Measurements from ENCODE around the gene TOLLIP.

Gene TOLLIP

GRCh38 chr11:1229471-1230120 lies 79.8 kb downstream of the TOLLIP start:
- DNase-seq, result no peak

DNA sequence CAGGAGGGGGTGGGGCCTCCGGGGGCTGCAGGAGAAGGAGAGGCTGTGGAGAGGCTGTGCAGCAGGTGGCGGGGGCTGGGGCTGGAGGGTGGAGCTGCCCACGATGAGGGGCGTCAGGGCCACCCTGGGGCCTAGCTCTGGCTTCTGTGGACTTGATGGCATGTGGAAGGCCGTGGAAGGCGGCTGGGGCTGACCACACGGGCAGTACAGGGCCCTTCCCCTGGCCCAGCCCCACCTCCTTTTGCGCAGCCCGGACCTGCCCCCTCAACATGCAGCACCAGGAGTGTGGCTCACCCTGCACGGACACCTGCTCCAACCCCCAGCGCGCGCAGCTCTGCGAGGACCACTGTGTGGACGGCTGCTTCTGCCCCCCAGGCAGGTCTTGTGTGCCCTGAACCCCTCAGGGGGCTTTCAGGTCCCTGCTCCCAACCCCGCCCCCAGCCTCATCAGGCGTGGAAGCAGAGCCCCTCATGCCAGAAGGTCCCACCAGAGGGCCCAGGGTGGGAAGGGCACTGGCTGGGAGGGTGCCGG lies 80.4 kb downstream of the TOLLIP start:
- DNase-seq, result no peak

DNA sequence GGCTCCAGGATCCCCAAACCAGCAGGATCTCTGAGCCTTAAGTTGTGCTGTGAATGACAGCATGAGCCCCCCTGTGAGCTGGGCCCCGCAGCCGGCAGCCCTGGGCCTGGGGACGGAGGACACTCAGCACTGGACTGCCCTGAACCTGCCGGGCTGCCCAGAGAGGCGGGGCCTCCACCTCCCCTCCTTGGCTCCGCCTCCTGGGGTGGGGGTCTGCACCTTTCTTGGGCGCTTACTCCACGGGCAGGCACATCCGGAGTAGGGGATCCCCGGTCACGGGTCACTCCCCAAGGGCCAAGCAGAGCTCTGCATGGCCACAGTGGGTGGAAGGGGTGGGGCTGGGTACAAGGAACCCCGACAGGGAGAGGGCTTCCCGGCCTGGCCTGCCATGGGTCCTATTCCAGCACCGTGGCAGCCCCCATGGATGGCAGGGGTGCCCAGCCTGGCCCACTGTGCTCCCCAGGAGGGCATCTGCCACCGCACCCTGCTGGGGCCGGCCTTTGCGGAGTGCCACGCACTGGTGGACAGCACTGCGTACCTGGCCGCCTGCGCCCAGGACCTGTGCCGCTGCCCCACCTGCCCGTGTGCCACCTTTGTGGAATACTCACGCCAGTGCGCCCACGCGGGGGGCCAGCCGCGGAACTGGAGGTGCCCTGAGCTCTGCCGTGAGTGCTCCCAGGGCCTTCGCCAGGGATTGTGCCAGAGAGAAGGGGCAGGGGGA lies 81.2 kb downstream of the TOLLIP start:
- DNase-seq, result no peak

DNA sequence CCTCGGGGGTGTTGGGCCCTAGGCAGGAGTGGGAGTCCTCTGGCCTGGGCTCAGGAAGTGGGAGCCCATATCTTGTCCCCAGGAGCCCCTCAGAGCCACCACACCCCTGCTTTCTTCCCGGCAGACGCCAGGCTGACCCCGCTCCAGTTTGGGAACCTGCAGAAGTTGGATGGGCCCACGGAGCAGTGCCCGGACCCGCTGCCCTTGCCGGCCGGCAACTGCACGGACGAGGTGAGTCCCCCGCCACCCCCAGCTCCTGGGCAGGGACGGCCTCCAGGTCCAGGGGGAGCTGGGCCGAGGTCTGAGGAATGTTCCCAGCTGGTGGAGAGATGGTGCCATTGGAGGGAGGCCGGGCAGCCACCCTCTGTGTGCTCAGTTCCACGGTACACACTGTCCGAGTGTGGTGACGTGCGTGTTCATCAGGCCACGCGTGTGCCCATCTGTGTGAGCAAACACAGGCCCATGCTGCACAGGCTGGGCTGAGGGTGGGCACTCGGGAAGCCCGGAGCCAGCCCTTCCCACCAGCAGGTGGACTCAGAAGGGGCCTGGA lies 81.8 kb downstream of the TOLLIP start:
- no peak for DNase-seq

DNA sequence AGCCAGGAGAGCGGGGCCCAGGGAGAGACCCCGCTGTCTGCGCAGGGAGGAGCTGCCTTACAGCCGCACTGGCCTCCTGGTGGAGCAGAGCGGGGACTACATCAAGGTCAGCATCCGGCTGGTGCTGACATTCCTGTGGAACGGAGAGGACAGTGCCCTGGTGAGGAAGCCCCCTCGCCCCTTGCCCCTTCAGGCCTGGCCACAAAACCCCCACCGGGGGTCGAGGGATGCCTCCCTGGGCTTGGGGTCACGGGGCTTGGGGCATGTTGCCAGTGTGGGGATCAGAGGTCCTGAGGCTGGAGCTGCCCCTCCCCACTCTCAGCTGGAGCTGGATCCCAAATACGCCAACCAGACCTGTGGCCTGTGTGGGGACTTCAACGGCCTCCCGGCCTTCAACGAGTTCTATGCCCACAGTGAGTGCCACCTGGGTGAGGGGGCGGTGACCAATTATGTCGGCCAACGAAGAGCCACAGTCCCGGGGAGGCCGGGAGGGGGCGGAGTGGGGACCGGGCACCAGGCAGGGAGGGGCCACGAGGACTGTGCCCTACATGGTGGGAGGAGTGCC lies 82.4 kb downstream of the TOLLIP start:
- DNase-seq, result no peak

GRCh38 chr11:1226226-1226985 lies 83.0 kb downstream of the TOLLIP start:
- DNase-seq, result no peak

DNA sequence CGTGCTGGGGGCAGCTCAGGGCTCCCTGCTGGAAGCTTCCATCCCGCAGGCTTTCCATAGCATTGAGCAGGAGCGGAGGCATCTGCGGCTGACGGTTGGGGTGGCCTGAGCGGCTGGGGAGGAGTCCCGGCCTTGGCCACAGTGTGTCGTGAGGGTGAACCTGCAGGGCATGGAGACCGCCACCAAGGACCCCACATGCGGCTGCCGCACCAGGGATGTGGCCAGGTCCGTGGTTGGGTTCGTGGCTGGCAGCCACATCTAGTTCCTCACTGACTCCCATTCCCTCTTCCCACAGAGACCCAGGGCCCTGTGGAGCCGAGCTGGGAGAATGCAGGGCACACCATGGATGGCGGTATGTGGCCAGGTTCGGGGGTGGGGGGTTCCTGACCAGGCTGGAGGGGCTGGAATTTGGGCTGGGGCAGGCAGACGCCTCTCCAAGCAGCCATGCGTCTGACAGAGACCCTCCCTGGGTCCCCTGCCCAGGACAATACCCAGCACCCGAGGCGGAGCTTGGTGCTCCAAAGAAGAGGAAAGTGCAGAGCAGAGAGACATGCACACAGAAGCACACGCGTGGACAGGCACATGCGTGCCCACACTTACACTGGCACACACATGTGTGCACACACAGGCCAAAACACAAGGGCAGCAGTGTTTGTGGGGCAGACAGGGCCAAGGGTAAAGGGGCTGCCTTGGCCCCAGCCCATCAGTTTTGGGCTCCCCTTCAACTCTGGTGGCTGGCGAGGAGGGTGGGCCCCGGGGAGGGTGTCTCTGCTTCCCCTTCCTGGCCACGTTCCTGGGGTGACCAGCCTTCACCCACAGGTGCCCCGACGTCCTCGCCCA lies 83.8 kb downstream of the TOLLIP start:
- DNase-seq, result no peak

DNA sequence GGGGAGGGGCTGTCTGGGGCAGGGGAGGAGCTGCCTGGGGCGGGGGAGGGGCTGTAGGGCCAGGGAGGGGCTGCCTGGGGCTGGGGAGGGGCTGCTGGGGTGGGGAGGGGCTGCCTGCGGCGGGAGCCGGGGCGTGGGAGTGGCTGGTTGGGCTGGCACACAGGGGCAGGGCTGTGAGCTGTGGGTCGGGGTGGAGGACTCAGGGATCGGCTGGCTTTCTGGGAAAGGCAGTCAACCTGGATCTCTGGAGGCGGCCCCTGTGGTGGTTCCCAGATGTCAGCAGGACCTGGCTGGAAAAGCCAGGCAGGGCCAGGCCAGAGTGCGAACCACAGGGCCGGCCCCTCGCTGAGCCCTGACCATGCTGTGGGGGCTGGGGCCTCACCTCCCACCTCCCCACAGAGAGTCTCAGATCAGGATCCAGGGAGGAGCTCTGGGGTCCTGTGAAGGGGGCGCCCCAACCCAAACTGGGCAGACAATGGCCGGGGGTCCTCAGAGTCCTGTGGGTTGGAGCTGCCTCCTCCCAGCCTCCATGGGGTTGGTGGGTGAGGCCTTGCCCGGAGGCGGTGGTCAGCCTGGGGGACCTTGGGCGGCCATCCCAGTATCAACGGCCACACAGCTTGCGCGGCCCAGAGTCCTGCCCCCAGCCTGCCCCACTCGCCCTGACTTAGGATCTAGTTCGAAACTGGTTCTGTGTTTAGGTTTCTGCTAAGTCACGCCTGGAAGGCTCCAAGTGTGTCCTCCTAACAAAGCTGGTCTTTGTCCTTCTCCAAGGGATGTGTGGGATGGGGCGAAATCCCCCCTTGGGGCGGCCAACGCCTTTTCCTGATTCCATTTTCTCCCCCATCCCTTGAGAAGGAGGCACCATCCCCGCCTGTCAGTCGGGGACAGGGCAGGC lies 84.7 kb downstream of the TOLLIP start:
- DNase-seq, result no peak

All from DMS79 (cell line).